SW 1271 (cell line): ENCODE measurements around the gene PTMA.

Source experiments
- DNase-seq, 2 experiments: peaks; one replicate each; lab custom pipeline; 2025; lab: John Stamatoyannopoulos, UW

Gene PTMA

DNA sequence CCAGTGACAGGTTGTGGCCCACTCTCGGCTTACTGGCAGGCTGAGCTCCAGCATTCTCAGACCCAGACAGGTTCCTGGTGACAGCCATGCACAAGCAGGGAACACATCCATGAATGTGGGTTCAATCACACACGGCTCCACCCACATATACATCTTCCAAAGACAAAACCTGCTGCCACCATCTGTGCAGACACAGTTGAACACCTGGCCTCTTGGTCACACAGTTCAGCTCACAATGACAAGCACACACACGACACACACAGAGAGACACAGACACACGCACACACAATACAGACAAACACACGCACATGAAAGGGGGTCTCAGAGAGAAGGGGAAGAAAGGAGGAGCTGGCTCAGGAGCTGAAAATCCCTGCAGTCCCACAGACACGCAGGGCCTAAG lies 32.1 kb upstream of the PTMA start:
- DNase-seq: no peak

DNA sequence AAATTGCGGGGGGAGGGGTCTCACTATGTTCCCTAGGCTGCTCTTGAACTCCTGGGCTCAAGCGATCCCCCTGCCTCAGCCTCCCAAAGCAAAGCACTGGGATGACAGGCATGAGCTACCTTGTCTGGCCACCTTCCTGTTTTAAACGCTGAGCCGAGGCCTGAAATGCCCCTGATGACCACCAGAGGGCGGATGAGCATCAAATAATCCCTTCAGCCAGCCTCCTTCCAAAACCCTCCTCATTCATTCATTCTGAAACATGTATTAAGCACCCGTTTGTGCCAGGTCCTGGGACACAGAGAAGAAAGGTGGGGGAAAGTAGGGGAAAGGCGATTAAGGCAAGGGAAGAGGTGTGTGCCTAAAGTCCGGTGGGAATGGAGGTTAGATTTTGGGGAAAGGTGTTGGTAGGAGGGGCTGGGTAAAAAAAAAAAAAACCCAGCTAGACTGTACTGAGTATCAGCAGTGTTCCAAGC lies 30.7 kb upstream of the PTMA start:
- peak in 1 of 2 experiments; percentile 83 for DNase-seq

DNA sequence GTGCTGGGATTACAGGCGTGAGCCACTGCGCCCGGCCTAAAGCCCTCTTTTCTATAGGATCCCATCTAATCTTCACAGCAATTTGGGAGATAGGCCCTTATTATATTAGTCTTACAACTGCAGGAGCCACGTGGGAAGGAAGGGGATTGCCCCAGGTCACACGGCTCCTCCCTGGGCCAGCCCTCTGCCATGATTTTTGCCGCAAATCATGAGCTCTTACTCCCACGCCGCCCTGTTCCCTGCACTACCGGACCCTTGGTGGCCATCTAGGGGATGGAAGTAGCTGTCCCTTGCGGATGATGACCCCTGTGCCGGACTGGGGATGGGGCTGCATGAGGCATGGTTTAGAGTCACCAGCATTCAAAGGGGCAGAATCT lies 28.4 kb upstream of the PTMA start:
- DNase-seq: no peak

- no peak for DNase-seq
These were observed 27.9 kb upstream of the PTMA start for GRCh38 chr2:231680285-231680991.

- no peak for DNase-seq
These were observed 27.1 kb upstream of the PTMA start for GRCh38 chr2:231680992-231681852.

- DNase-seq: no peak
These were observed 25.6 kb upstream of the PTMA start for GRCh38 chr2:231682603-231683291.

- no peak for DNase-seq
These were observed 24.8 kb upstream of the PTMA start for GRCh38 chr2:231683292-231684235.

DNA sequence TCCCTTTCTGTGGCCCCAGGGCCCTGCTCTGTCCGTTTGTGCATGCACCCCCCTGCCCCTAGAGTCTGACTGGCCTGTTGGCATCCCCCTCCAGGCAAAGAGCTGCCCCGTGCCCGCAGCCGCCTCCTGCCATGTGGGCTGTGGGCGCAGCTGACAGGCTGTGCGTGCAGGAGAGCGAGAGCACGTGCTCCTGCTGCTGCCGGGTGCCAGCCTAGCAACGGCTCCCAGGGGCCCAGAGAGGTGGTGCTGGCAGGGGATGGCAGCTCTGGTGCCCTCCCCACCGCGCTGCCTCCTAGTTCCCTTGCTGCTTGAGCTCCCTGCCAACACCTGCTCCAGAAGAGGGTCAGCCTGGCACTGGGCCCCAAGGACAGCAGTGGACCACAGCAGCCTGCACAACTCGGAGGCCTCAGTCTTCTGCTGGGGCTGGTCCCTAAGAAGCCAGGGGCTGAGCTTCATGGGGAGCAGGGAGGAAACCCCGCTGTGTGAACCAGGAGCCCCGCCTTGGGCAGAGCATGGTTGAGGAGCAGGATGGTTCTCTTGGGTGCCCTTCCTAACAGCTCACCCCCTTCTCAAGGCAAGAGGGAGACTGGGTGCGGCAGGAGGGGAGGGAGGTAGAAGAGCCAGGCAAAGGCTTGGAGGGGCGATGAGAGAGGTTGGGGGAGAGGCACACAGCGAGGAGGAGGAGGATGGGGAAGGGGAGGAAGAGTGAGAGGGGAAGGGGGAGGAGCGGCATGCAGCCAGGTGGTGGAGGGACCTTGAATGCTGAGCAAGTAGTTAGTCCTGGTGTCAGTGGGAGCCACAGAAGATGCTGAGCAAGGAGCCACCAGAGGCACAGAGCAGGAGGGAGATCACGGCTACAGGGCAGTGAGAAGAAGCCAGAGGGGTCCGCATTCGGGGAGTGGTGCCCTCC lies 23.8 kb upstream of the PTMA start:
- no peak for DNase-seq

DNA sequence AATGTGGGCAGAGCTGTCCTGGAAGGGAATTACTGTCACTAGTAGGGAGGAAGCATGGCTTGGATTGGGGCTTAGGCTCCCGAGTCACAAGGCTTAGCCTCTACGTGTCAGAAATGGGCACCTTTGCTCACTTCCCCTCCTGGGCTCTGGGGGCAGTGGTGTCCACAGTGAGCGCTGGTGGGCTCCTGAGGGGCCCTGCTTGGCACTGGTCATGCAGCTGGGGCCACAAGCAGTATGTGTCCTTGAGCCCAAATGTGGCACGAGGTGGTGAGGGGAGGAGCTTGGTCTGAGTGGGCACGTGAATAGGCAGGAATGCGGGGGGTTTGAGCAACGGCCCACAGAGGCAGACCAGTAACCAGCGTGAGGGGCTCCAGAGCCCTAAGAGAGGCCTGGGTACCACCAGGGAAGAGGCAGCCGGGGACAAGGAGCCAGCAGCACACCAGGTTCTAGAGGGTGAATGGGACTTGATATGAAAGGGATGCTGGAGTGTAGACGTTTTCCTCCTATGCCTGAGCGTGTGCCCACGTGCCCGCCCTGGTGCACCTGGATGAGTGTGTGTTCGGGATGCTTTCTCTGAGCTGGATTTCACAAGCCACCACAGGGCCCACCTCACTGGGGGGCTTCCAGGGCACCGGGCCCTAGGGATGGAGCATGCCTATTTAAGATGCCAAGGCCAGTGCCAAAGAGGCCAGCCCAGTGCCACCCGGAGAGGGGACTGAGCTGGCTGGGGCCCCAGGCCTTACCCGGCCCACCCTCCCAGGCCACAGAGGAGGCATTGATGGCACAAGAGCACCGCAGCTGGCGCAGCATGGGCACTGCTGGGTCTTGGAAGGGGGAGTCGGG lies 22.8 kb upstream of the PTMA start:
- DNase-seq: no peak

DNA sequence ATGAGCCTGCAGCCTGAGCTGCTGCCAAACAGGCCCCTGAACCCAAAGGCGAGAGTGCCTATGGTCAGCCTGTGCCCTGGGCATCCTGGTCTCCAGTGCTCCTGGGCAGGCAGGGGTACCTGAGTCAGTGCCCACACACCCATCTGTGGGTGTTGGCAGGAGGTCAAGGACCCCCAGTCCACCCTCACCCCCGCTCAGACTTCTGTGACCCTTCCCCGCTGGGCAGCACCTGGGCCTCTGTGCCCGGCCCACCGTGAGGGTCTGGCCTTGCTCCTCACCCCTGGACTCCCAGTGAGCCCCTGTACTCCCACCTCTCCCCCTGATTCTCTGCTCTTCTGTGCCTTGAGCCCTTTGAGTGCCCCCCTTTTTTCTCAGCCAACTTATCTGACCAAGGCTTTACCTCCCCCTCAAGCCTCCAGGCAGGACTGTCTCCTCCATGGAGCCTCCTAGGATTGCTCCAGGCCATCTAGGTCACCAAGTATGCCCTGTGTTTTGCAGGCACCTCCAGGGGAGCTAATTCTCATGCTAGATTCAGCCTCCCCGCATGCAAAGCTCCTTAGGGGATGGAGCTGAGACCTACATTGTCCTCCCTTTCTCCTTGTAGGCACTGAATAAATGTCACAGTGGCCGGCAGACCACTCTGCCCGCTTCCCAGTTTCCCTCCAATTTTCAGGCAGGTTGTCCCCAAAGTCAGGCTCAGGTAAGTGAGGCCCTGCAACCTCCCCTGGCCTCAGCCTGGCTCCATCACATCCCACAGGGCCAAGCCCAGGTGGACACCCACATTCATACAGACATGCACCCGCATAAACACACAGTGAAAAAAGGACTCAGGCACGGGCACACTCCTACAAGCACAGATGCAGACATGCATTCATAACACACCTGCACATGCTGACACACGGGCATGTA lies 21.9 kb upstream of the PTMA start:
- no peak for DNase-seq

DNA sequence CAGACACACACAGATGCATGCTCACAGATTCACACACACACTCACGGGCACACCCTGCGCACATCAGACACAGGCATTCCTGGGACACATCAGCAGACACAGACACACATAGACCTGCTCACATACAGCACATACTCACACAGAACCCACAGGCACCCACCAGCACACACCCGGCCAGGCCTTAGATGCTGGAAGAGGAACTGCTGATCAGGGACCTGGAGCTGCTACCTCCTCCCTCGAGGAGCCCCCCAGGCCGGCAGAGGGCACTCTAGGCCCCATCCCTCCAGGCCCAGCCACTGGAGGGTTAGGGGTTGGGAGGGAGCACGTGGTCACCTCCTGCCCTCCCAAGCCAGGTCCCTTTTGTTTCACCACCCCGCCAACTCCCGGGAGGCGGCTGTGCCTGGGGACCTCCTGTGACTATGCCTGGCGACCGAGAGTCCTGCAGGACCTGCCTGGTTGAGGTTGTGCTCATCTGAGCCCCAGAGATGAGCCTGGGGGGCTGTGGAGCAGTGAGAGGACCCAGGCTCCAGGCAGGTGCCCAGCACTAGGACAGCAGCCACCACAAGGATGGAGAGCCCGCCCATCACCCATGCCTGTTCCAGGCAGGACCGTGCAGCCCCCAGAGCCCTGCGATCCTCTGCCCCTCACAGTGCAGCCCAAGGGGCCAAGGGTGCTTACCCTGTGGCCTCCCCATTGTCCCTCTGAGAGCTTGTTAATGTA lies 21.0 kb upstream of the PTMA start:
- DNase-seq: peak; percentile 27 to 35

GRCh38 chr2:231687961-231688360 lies 20.4 kb upstream of the PTMA start:
- DNase-seq: no peak

DNA sequence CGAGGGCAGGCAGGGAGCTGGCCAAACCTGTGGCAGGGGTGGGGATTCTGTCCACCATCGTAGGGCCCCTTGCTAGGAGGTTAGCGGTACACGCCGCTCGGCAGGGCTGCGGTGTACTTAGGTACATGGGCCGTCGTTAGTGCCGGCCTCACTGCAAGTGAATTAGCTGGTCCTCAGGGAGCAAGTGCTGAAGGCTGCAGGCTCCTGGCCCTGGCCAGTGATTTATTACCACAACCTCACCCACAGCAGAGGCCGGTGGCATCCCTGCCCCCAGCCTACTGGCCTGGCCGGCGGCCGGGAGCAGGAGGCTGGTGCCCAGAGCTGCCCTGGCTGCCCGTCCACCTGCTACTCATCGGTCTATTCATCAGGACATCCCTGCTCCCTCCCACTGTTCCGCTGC lies 19.6 kb upstream of the PTMA start:
- DNase-seq: no peak

GRCh38 chr2:231689124-231689893 lies 19.0 kb upstream of the PTMA start:
- no peak for DNase-seq

DNA sequence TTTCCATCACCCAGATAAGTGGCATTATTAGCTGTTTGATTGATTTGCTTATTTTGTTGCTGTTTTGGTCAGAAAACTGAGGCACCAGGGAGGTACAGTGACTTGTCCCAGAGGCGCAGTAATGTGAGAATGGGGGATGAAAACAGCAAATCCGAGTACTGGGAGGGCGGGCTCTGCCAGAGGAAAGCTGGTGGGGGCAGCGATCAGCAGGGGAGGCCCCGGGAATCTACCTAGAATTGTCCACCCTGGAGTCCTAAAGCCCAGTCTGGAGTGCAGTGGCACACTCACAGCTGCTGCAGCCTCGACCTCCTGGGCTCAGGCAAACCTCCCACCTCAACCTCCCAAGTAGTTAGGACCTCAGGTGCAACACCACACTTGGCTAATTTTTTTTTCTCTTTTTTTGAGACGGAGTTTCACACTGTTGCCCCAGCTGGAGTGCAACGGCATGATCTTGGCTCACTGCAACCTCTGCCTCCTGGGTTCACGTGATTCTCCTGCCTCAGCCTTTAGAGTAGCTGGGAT lies 17.0 kb upstream of the PTMA start:
- no peak for DNase-seq

DNA sequence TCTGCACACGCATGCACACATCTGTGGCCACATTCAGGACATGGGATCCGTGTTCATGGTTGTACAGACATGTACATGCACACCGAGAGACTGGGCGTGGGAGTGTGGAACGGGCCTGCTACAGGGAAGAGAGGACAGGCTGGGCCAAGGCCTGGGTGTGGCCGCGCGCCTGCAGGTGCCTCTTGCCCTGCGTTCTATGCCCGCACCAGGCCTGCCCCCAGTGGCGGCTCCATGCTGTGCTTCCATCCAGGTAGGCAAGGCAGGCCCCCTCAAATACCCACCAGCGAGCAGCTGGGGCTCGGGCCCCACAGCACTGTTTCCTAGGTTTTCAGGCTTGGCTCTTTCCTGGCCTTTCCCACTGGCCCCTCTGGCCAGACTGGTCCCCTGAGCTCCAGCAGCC lies 15.5 kb upstream of the PTMA start:
- DNase-seq: no peak

DNA sequence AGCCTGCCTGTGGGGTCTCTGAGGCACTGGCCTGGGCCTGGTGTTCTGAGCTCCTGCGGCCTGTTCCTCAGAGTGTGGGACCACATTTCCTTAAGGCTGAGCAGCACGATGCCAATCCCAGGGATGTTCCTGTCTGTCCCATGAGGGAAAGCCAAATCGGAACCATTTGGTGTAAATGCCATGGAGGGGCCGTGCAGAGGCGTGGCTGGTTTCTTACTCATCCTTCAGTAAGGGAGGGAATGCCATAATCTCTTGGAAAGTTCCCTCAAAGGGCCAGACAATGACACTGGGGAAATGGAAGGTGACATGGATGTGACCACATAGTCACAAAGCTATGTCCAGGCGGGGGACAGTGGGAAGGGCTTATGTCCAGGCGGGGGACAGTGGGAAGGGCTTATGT lies 14.4 kb upstream of the PTMA start:
- no peak for DNase-seq
